Naive B cell (primary cell): Measurements from ENCODE around the gene BPTF. TPM values are rescaled to one million over a fixed set of nuclear protein-coding genes. Genes with fewer than 3 reads are reported as not detected.
"Not testable (repeated sequence)": the region's sequence is repeated elsewhere in the genome, so short reads cannot be mapped to it uniquely, and the experiment has no call there.

Experiments
- ATAC-seq, 2 donors: fragments of 150-1000 bp; cut with Tn5 transposase; 2 replicates each; pipeline ENCODE4 v1.10.0; 2021; ENCODE audit warnings: low read depth in 2 of 2, mild to moderate bottlenecking in 2 of 2, moderate library complexity in 2 of 2
- DNase-seq: peaks from one replicate; pipeline ENCODE4 v3.0.0; 2022
- H3K27ac Mint-ChIP-seq, 6 donors: one replicate each; pipeline ENCODE4 v1.8.0; 2020 to 2022; ENCODE audit warnings: mild to moderate bottlenecking in 6 of 6, mixed read lengths in 6 of 6, moderate library complexity in 5 of 6, inconsistent platforms in 2 of 6
- H3K27me3 Mint-ChIP-seq, 3 donors: one replicate each; pipeline ENCODE4 v1.8.0; 2021 to 2022; ENCODE audit warnings: mixed read lengths in 3 of 3, mild to moderate bottlenecking in 1 of 3
- H3K36me3 Mint-ChIP-seq, 2 donors: one replicate each; pipeline ENCODE4 v1.8.0; 2020 to 2022; ENCODE audit warnings: mixed read lengths in 2 of 2, inconsistent platforms in 1 of 2, mild to moderate bottlenecking in 1 of 2
- H3K4me1 Mint-ChIP-seq, 3 donors: one replicate each; pipeline ENCODE4 v1.8.0; 2020 to 2022; ENCODE audit warnings: mixed read lengths in 3 of 3, inconsistent platforms in 1 of 3, mild to moderate bottlenecking in 1 of 3, moderate library complexity in 1 of 3
- H3K4me3 Mint-ChIP-seq, 8 donors: one replicate each; pipeline ENCODE4 v1.8.0; 2020 to 2022; ENCODE audit warnings: mild to moderate bottlenecking in 8 of 8, mixed read lengths in 8 of 8, moderate library complexity in 8 of 8, inconsistent platforms in 2 of 8
- H3K9me3 Mint-ChIP-seq, 7 donors: one replicate each; pipeline ENCODE4 v1.8.0; 2020 to 2022; ENCODE audit warnings: mixed read lengths in 7 of 7, mild to moderate bottlenecking in 5 of 7, inconsistent platforms in 2 of 7, moderate library complexity in 1 of 7
- polyA plus RNA-seq, 6 donors: library from polyadenylated mRNA; unstranded; fragments of 300-500 nt; fragmentation: Illumina TruSeq; gene quantifications; one replicate each; pipeline ENCODE4 v1.2.3, GENCODE V29; 2021; ENCODE audit warnings: low read depth in 6 of 6

Gene BPTF
- polyA plus RNA-seq, 6 donors from 2014 or later: 13.0 to 41.5 (median 14.6) TPM

DNA sequence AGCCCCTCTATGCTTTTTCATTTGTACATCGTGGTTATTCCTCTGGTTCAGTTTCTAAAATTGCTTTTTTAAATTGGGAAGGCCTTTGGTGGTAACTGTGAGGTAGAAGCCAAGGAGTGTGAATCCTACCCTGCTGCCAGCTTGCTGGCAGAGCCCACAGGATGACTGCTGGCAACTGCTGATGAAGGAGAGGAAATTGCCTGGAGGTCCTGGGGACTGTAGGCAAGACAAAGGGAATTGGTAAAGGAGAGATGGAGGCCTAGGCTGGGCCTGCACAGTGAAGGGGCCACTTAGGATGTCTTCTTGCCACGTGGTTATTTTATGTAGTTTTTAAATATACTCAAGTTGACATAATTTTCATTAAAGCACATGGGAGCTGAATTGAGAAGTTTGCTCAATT lies 155.2 kb downstream of the BPTF start:
- Mint-ChIP-seq H3K4me1 (peaks cover 0 to 7% (median 0%) of the 10 kb centered on the region in 3 donors), H3K36me3 (peaks cover 0 to 6% of the 10 kb centered on the region in 2 donors), H3K27ac (peak overlapping the region in 4 of 6 donors; percentile 9 to 78 (median 49)), H3K9me3 (no peaks in the 10 kb centered on the region), H3K27me3 (no peaks in the 10 kb centered on the region), H3K4me3 (peak overlapping the region in 1 of 8 donors; percentile 35)
- DNase-seq: no peak
- no peak for ATAC-seq

DNA sequence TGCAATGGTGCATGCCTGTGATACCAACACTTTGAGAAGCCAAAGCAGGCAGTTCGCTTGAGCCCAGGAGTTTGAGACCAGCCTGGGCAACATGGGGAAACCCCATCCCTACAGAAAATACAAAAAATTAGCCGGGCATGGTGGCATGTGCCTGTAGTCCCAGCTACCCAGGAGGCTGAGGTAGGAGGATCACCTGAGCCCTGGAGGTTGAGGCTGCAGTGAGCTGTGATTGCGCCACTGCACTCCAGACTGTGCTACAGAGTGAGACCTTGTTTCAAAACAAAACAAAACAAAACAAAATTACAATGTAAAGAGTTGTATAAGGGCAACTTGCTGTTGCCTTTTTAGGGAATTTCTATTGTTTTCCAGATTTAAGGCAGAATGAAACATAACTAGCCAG lies 155.6 kb downstream of the BPTF start:
- H3K36me3 Mint-ChIP-seq, H3K4me3 Mint-ChIP-seq, H3K4me1 Mint-ChIP-seq, H3K9me3 Mint-ChIP-seq, DNase-seq, H3K27me3 Mint-ChIP-seq: not testable (repeated sequence)
- ATAC-seq: peak in 1 of 2 donors; percentile 14
- H3K27ac Mint-ChIP-seq: peak overlapping the region in 3 of 6 donors; percentile 38 to 78 (median 41)

DNA sequence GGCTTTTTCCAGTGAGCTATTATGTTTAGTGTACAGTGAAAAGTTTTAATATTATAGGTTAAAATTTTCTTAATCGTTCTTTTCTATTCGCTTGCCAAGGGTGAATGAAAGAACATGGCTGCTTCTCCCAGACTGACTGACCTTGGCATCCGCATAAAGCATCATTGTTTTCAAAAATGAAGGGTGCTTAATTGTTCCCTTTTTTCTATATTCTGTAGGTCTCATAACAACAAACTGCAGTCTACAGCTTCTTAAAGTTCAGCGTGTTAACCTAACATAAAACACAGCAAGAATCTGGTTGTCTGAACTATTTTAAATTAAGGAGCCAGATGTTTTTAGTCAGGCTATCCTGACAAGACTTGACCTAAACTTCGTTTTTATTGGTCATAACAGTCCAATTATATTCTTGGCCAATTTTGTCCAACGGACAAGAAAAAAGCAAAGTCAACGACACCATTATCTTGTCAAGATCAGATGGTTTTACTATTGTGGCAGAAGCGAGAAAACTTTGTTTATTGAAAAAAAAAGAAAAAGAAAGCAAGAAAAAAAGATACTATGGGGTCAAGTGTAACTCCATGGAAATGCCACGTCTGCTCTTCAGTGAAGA lies 156.8 kb downstream of the BPTF start:
- Mint-ChIP-seq H3K4me3 (no peak overlapping the region), H3K27ac (no peak overlapping the region), H3K9me3 (no peaks in the 10 kb centered on the region), H3K27me3 (no peaks in the 10 kb centered on the region), H3K36me3 (peaks cover 0 to 3% of the 10 kb centered on the region in 2 donors), H3K4me1 (peaks cover 0 to 7% (median 0%) of the 10 kb centered on the region in 3 donors)
- no peak for DNase-seq
- no peak for ATAC-seq

DNA sequence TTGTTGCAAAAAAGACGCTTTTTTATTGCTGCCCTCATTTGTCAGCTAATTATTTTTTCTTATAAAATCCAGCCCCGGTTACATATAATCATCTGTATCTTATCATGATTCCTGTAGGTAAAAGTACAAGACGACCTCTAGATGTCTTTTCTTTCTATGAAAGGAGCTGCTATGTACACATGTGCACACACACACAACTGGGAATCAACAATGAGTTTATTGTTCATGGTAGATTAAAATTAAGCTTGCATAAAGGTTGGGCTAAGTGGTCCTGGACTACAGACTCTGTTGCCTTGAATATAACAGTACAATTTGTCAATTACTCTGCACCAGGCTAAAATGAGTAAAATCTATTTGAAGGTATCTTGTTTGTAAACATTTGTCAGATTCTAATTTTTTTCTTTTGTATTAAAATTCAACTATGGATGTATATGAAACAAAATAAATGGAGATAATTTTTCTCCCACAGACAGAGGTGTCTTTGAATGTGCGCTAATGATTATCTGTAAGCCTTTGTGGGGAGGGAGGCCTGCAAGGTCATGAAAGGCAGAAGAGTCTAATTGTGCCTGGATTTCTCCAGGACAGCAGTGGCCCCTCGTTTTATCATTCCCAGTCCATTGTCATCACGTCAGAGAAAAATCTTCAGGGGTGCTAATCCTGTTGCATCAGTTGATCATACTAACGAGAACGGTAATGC lies 157.5 kb downstream of the BPTF start:
- peaks cover 0 to 3% of the 10 kb centered on the region in 2 donors for H3K36me3 Mint-ChIP-seq
- no peak overlapping the region for H3K4me3 Mint-ChIP-seq
- H3K4me1 Mint-ChIP-seq: peaks cover 0 to 7% (median 0%) of the 10 kb centered on the region in 3 donors
- H3K9me3 Mint-ChIP-seq: no peaks in the 10 kb centered on the region
- no peaks in the 10 kb centered on the region for H3K27me3 Mint-ChIP-seq
- H3K27ac Mint-ChIP-seq: peak overlapping the region in 1 of 6 donors; percentile 29
- ATAC-seq: no peak
- DNase-seq: no peak

DNA sequence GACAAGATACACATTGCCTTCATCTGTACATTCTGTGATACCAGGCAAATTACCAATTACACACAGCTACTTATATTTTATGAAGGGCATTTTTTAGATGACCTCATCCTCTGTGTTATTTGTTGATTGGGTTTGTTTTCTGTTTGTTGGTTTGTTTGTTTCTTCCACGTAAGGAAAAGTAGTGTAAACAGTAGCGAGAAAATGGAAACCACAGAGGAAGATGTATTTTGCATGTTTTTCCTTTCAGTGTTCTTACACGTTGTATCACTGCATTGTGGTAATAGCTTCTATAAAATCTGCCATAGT lies 158.0 kb downstream of the BPTF start:
- ATAC-seq (no peak), DNase-seq (no peak)
- H3K27ac Mint-ChIP-seq: no peak overlapping the region
- H3K4me1 Mint-ChIP-seq: peaks cover 0 to 7% (median 0%) of the 10 kb centered on the region in 3 donors
- no peaks in the 10 kb centered on the region for H3K27me3 Mint-ChIP-seq
- no peak overlapping the region for H3K4me3 Mint-ChIP-seq
- peaks cover 0 to 3% of the 10 kb centered on the region in 2 donors for H3K36me3 Mint-ChIP-seq
- H3K9me3 Mint-ChIP-seq: no peaks in the 10 kb centered on the region

DNA sequence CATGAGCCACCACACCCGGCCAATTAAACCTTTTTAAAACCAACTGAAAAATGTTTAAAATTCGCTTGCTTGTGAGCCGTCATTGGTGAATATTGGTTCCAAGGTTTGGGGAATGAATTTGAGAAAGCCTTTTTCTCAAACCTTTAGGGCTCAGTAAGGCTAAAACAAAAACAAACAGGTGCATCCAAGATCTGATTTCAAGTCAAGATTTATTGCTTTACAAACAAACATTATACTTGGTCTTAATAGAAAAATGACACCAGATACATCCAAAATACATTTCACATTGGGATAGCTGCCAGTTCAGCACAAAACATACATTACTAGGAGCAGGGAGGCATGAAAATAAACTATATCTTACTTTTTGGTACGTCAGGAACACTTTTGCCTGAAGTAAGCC lies 165.6 kb downstream of the BPTF start:
- peaks cover 24 to 28% (median 28%) of the 10 kb centered on the region in 3 donors for H3K4me1 Mint-ChIP-seq
- ATAC-seq: no peak
- H3K27me3 Mint-ChIP-seq: peaks cover 3 to 12% (median 10%) of the 10 kb centered on the region in 3 donors
- H3K9me3 Mint-ChIP-seq: no peaks in the 10 kb centered on the region
- no peak overlapping the region for H3K4me3 Mint-ChIP-seq
- no peak overlapping the region for H3K27ac Mint-ChIP-seq
- H3K36me3 Mint-ChIP-seq: no peaks in the 10 kb centered on the region
- no peak for DNase-seq

DNA sequence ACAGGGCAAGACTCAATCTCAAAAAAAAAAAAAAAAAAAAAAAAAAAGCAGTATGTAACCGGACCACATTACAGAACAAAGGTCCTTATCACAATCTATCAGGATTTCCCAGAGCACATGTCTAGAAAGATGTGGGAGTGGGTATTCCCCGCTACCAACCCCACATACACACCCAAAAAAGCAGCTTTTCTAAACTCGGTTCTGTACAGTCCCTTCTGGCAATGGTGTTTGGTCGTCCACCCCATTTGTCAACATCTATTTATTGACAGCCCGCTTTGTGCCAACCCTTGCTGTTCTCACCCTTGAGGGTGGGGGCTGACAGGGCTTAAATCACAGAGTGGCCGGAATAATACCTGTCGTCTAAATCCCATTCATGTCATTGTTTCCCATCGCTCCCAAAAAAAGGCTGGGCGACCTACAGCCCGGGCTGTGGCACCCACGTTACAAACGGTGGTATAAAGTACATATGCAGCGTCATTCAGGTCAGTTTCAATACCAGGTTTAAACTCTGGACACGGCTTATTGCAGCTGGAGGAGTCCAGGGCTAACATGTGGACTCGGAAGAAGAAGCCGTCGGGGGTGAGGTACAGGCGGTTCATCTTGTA lies 167.3 kb downstream of the BPTF start:
- H3K4me1 Mint-ChIP-seq: peaks cover 31 to 33% (median 32%) of the 10 kb centered on the region in 3 donors
- no peaks in the 10 kb centered on the region for H3K36me3 Mint-ChIP-seq
- DNase-seq (no peak), ATAC-seq (no peak)
- peaks cover 5 to 23% (median 20%) of the 10 kb centered on the region in 3 donors for H3K27me3 Mint-ChIP-seq
- peak overlapping the region; percentile 74 to 94 (median 85) for H3K27ac Mint-ChIP-seq
- peak overlapping the region; percentile 91 to 98 (median 96) for H3K4me3 Mint-ChIP-seq
- H3K9me3 Mint-ChIP-seq: peaks cover 0 to 2% (median 0%) of the 10 kb centered on the region in 7 donors

DNA sequence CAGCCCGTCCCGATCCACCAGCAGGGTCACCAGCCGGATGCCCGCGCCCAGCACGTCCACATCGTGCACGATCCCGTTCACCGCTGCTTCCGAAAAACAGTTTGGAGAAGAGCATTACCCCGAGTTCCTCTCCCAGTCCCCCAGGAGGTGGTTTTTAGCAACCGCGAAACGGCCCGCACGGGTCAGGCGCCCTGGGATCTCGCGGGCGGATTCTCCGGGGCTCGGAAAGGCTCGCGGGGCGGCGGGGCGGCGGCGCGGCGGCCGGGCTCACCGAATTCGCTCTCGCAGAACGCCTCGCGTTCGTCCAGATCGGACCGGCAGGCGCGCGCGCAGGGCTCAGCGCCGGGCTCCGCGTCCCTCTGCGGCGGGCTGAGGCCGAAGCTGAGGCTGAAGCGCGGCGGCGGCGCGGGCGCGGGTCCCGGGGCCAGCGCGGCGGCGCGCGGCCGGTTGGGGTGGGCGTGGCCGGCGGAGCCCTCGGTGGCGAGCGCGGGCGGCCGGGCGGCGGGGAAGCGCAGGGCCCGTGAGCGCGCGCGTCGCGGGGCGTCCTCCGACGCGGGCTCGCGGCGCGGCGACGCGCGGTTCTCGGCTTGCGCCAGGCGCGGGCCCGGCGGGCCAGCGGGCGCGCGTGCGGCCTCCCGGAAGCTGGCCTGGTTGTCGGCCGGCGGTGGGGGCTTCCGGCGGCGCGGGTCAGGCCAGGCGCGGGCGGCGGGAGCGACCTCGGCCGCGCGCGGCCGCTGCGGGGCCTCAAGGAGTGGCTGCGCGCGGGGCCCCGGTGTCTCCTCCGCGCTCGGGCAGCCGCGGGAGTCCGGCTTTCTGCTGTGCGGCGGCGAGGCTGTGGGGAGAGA lies 168.1 kb downstream of the BPTF start:
- Mint-ChIP-seq H3K4me1 (peaks cover 31 to 33% (median 33%) of the 10 kb centered on the region in 3 donors), H3K4me3 (peak overlapping the region; percentile 91 to 98 (median 96)), H3K9me3 (peaks cover 0 to 2% (median 0%) of the 10 kb centered on the region in 7 donors), H3K36me3 (no peaks in the 10 kb centered on the region), H3K27ac (peak overlapping the region; percentile 81 to 94 (median 88)), H3K27me3 (peaks cover 5 to 24% (median 20%) of the 10 kb centered on the region in 3 donors)
- peak; percentile 70 to 76 for ATAC-seq
- DNase-seq: peak; percentile 75

DNA sequence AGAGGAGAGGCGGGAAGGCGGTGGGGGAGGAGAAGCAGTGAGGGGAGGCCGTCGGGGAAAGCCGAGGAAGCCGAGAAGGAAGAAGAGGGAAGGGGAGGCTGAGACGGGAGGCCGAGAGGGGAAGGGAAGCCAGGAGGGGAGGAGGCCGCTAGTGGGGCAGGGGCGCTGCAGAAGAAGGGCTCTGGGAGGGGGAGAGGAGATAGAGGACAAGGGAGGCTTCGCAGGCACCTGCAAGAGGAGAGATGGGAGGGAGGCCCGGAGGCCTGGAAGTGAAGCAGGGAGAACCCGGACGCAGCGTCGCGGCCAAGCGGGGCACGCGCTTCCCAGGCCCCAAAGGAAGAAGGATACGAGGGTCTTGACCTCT lies 168.7 kb downstream of the BPTF start:
- peaks cover 31 to 35% (median 33%) of the 10 kb centered on the region in 3 donors for H3K4me1 Mint-ChIP-seq
- peaks cover 0 to 2% (median 0%) of the 10 kb centered on the region in 7 donors for H3K9me3 Mint-ChIP-seq
- H3K27ac Mint-ChIP-seq: peak overlapping the region in 3 of 6 donors; percentile 70 to 91 (median 81)
- H3K36me3 Mint-ChIP-seq: no peaks in the 10 kb centered on the region
- peaks cover 5 to 29% (median 20%) of the 10 kb centered on the region in 3 donors for H3K27me3 Mint-ChIP-seq
- DNase-seq (no peak), ATAC-seq (no peak)
- peak overlapping the region; percentile 78 to 96 (median 90) for H3K4me3 Mint-ChIP-seq

DNA sequence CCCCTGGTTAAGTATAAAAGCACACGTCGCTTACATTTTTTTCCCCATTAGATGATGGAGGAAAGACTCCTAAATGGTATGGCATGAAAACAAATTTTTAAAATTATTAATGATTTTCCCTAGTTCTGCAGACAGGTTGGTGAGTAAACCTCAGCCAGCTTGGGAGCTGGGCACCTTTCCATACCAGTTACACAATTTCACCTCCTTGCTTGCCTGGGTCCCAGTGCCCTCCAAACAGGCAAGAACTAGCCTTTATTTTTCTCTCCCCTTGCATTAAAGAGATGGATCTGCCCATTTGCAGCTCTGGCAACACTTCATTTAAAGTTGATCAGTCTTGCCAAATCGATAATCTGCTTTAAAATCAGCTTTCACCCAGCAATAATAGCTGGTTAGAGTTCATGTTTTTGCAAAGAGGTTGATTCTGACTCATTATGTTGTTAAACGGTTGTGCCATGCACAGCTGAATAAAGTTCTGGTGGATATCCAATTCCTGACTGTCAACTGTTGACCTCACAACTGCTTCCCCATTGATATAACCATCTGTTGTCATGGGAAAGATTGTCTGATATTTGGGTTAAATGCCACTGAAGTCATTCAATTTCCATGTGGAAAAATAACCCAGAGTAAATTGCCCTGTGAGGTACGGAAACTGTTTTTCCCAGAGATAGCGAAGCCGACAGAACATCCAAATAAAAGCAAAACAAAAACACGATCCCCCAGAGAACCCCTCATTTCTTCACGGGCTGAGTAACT lies 169.7 kb downstream of the BPTF start:
- Mint-ChIP-seq H3K36me3 (no peaks in the 10 kb centered on the region), H3K27me3 (peaks cover 5 to 29% (median 20%) of the 10 kb centered on the region in 3 donors), H3K9me3 (peaks cover 0 to 2% (median 0%) of the 10 kb centered on the region in 7 donors), H3K4me3 (peak overlapping the region; percentile 78 to 96 (median 90)), H3K4me1 (peaks cover 31 to 35% (median 33%) of the 10 kb centered on the region in 3 donors), H3K27ac (peak overlapping the region in 3 of 6 donors; percentile 9 to 70 (median 67))
- ATAC-seq (no peak), DNase-seq (no peak)

DNA sequence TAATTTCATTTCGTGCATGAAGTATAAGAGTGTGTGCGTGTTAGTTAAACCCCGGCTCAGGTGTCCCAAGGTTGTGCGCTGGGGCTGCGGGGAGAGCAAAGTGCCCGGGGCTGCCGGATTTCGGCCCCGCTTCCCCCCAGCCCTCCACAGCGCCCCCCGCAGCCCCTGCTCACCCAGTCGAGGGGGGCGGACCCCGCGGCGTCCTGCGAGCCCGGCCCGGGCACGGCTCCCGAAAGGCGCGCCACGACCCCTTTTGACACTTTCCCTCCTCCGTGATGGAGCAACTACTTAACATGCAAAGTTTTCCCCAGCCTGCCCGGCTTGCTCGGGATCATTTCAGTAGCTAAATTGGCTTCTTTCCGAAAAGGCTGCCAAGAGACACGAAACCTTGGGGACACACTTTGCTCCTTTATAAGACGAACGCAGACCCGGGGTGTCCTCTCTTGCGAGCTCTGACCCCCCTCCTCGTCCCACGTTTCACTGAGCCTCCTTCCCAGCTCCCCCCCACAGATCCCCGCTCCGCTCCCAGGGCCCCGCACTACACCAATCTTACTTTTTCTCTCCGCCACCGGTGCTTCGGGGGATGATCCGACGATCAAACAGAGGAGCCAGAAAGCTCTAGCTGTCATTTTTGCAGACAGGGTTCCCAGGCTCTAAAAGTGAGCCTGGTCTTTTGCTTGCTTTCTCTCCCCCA lies 170.4 kb downstream of the BPTF start:
- ATAC-seq (peak; percentile 3 to 11), DNase-seq (no peak)
- Mint-ChIP-seq H3K36me3 (no peaks in the 10 kb centered on the region), H3K4me1 (peaks cover 31 to 35% (median 33%) of the 10 kb centered on the region in 3 donors), H3K4me3 (peak overlapping the region; percentile 78 to 96 (median 90)), H3K27me3 (peaks cover 5 to 29% (median 20%) of the 10 kb centered on the region in 3 donors), H3K9me3 (peaks cover 0 to 2% (median 0%) of the 10 kb centered on the region in 7 donors), H3K27ac (peak overlapping the region in 3 of 6 donors; percentile 12 to 57 (median 47))
